NCI-H2107 treated with DMSO at 0.1 percent for 48 hours (cell line): ENCODE data around the gene CSNK2A1.
"Not testable (repeated sequence)": the region's sequence is repeated elsewhere in the genome, so short reads cannot be mapped to it uniquely, and the experiment has no call there.

Experiments used
- DNase-seq: peaks from one replicate; lab custom pipeline; 2025; ENCODE audit not compliant: unreplicated experiment; lab: John Stamatoyannopoulos, UW

CSNK2A1 gene

DNA sequence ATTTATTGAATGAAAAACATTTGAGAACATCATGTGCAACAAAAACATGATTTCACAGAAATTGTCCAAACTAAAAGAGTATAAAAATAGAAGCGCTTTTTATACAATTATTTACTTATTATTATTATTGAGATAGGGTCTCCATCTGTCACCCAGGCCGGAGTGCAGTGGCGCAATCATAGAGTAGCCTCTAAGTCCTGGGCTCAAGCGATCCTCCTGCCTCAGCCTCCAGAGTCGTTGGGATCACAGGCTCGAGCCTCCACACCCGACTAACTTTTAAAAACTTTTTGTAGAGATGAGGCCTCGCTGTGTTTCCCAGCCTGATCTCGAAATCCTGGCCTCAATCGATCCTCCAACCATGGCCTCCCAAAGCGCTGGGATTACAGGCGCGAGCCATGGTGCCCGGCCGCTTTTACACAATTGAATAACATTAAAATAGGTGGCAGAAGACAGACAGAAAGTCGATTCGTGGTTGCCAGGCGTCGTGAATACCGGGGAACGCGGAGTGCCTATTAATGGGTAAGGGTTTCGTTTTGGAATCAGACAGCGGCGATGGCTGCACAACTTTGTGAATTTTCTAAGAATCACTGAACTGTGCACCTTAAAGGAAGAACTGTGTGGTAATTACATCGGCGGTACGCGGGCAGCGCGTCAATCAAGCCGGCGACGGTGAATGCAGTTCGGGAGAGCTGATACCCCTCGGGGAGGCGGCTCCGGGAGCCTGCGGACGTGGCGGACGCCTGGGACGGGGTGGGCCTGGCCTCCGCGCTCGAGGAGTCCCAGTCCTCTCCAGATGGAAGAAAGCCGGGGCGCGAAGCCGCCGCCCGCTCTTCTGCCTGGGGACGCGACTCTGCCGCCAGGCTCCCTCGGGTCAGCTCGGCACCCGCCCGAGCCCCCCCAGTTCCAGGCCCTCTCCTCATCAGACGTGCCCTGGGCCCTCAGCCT, 82.1 kb downstream of the CSNK2A1 start:
- no peak for DNase-seq

GRCh38 chr20:460707-461106, 82.9 kb downstream of the CSNK2A1 start:
- DNase-seq: no peak

DNA sequence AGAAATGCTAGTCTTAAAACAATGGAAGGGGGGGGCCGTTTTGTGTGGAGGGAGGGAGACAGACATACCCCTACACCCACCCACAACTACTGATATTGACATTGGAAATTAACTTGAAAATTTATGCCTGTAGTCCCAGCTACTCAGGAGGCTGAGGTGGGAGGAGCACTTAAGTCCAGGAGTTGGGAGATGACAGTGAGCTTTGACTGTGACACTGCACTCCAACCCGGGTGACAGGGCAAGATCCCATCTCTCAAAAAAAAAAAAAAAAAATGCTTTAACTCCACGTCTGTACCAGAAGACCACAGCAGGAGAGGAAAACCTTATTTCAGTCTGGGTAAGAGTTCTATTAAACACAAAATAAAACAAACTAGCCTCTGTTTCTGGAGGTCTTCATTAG, 83.4 kb downstream of the CSNK2A1 start:
- no peak for DNase-seq

- no peak for DNase-seq
Measured at GRCh38 chr20:458776-459175, 84.8 kb downstream of the CSNK2A1 start.

GRCh38 chr20:454951-455350, 88.6 kb downstream of the CSNK2A1 start:
- no peak for DNase-seq

- DNase-seq: not testable (repeated sequence)
Measured at GRCh38 chr20:452021-452420, 91.6 kb downstream of the CSNK2A1 start.

DNA sequence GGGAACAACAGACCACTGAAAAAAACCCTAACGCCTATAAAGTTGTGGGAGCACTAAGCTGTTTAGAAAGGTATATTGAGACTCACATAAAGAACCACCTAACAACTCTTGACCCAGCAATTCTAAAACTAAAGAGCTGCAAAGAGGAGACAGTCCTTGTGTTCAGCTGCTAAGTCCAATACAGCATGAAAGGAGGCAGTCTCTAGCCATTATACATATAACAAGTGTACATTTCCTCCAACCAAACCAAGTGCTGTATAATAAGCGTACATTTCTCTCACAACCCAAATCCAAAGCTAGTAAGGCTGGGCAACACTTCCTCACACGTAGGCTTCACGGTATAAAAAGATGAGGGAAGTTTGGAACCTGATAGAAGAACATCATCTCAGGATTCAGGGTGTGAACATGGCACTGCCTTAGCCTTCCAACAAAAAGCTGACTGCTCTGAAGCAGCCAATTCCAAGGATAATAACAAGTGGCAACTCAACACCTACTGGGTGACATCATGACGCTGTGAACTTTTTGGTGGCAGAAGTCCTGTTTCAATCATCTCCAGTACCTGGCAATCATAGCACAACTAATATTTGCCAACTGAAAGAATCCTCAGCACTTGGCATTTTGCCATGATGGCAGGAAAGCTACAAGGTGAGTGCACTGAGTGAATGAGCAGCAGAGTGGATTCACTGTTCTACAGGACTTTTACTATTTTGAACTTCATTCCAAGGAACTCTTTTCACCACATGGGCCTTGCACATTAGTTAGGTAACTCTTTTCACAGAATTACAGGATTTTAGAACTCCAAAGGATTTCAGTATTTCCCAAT, 97.9 kb downstream of the CSNK2A1 start:
- no peak for DNase-seq

DNA sequence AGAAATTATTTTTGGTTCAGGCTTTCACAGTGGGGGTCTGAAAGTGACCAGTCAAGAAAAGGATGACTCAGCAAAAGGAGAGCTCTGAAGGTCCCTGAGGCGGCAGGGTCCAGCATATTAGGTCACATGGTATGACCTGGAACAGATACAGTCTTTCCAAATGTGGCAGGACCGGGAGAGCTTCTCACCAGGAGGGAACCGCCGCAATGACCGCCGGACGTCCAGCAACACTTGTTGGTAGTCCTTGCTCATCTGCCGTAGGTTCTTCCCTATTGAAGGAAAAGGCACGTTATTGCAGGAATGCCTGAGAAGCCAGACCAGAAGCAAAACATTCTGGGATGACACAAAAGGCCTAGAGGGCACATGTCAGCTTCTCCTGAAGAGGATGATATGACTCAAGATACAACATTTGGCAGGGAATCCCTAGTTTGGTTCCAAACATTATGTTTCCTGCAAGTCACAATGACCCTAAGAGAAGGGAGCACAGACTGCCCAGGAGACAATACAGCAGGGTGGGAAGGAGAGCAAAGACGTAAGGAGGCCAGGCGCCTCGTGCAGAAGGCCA, 98.6 kb downstream of the CSNK2A1 start:
- no peak for DNase-seq

DNA sequence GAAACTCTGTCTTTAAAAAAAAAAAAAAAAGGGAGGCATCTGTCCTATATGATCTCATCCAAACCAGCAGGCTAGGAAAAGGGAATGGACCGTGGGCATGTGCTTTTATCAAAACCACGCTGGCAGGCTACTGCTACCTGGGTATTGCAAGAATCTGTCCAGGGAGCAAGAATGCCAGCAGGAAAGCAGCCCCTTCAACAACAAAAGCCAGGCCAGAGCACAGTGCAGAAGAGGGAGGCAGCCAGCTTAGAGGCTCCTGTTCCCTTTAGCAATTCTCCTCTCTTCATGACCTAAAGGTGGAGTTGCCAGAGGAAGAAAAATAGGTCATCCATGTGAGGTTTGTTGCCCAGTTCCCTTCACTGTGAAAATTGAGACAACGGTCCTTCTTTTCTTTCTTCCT, 99.5 kb downstream of the CSNK2A1 start:
- no peak for DNase-seq

DNA sequence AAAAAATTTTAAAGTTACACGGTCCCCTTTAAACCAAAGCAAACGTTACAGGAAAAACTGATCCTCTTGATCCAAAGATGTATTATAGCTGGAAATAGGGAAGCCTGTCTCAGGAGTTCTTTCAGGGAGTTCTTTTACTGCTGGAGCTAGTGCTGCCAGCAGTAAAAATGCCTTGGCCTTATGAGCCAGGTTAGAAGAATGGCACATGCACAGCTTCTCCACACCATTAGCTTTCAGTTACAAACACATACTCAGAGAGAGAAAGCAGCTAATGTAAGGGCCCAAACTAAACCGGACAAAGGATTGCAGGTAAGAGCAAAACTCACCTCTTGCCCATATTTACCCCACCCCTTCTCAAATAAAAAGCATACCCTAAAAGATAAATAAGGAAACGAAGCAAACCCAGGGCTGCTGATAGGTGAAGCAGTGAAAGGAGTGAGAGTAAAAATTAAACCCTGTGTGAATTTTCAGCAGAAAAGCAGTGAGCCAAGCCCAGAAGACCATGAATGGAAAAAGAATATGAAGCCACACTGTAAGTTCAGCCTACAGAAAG, 100.3 kb downstream of the CSNK2A1 start:
- DNase-seq: no peak

- no peak for DNase-seq
Measured at GRCh38 chr20:440636-441035, 103.0 kb downstream of the CSNK2A1 start.

- no peak for DNase-seq
Measured at GRCh38 chr20:440148-440547, 103.4 kb downstream of the CSNK2A1 start.

- DNase-seq: no peak
Measured at GRCh38 chr20:438571-439469, 104.8 kb downstream of the CSNK2A1 start.

GRCh38 chr20:437787-438486, 105.7 kb downstream of the CSNK2A1 start:
- no peak for DNase-seq

DNA sequence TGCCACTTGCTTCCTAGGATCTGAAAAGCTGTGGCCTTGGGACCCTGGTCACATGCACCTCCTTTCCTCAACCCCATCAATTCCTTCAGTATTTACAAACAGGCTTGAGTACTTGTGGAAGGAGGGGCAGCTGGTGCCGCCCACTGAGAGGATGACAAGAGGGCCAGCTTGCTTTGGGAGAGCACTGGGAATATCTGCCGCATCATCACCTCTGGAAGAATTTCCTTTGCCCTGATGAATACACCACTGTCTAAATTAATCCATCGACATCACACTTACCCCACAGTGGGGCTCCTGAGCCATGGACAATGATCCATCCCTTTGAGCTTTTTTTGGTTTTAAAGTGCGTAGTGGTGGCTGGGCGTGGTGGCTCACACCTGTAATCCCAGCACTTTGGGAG, 107.1 kb downstream of the CSNK2A1 start:
- no peak for DNase-seq

GRCh38 chr20:435558-435957, 108.0 kb downstream of the CSNK2A1 start:
- DNase-seq: no peak

DNA sequence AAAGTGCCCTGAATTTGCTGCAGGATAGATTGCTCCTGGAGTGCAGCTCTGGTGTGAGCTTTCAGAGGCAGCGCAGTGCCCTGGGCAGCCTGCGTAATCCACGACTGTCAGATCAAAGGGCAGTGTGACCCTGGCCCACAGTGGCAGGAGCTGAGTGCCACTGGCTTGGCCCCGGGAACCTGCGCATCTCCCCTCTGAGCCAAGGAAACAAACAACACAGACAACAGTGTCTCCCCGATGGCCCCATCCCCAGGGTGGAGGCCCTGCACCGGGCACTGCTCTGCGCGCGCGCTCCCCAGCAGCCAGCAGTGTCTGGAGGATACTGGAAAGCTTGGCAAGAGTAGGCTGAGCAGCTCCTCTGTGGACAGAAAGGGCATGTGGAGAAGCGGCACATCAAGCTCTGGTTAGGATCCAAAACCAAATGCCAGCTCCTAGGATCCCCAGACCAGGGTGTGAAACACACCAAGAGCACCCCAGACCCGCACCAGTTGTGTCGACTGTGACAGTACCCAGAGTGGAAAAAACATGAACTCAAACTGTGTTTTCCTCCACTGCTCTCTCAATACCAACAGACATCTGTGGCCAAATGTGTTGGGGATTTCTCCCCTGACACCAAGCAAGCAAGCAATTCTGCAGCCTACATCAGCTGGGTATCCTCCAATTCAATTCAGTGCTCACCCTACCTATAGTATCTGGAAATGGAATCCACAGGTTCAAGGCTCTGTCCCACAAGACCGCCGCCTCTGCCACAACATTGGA, 108.8 kb downstream of the CSNK2A1 start:
- no peak for DNase-seq

- no peak for DNase-seq
Measured at GRCh38 chr20:434221-434620, 109.4 kb downstream of the CSNK2A1 start.
